ENCODE results near the gene ETV1.

GRCh38 chr7:13886356-13886755 is 103.1 kb downstream of the ETV1 start:
- TF ChIP-seq CTCF (IDR thresholded peaks at IDR 0.05 in 4 of 5, conservative IDR thresholded peaks at IDR 0.05 in 1 of 5) (no peak), POLR2A (IDR thresholded peaks at IDR 0.05) (no peak)

Measured in gastrocnemius medialis (tissue), 4 donors.